Measurements from ENCODE around the gene IDI1.
"Not testable (repeated sequence)": the region's sequence is repeated elsewhere in the genome, so short reads cannot be mapped to it uniquely, and the experiment has no call there.

The IDI1 gene

GRCh38 chr10:1034758-1035157, 14.2 kb downstream of the IDI1 start:
- no peak for DNase-seq (ENCODE audit: low spot score)

DNA sequence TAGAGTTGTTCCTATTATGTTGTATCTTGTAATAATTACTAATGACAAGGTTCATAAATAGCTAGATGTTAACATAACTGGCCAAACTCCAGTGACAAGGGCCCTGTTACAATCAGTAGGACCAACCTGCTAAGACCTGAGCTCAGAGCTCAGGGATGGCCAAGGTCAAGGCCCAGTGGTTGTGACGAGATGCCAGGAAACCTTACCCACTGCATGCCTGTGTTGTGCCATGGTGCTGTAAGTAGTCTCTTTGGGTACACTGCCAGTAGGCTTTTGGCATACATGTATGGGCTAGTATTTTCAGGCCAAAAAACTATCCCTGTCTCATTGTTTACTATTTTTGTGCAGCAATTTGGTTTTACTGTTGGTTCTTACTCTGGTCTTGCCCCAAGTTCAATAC, 15.3 kb downstream of the IDI1 start:
- DNase-seq (ENCODE audit: low spot score): no peak

DNA sequence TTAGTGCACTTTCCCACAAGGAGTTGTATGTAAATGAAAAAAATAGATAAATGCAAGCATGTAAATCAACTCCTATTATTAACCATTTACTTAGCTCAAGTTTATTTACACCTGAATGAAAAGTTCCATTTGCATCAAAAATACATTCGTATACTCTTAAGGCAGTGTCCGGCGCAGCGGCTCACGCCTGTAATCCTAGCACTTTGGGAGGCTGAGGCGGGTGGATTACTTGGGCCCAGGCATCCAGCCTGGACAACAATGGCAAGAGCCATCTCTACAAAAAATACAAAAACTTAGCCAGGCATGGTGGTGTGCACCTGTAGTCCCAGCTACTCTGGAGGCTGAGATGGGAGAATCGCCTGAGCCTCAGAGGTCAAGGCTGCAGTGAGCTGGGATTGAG, 19.1 kb downstream of the IDI1 start:
- no peak for DNase-seq (ENCODE audit: low spot score)

DNA sequence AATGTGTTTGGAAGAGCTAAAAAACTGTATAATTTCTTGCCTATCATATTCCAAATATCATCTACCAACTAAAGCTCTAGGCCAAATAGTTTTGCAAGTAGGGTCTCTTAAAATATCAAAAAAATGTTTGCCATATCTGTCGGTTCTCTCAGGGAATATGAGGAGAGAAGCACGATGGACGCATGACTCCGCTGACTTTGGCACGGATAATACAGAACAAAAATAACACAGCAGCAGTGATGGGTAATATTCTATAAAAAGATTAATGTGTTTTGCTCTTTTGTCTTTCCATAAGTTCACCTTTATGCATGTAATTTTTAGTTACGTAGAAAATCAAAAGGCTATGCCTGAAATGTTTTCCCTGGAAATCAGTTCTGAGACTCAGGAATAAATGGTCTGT, 22.3 kb downstream of the IDI1 start:
- no peak for DNase-seq (ENCODE audit: low spot score)

DNA sequence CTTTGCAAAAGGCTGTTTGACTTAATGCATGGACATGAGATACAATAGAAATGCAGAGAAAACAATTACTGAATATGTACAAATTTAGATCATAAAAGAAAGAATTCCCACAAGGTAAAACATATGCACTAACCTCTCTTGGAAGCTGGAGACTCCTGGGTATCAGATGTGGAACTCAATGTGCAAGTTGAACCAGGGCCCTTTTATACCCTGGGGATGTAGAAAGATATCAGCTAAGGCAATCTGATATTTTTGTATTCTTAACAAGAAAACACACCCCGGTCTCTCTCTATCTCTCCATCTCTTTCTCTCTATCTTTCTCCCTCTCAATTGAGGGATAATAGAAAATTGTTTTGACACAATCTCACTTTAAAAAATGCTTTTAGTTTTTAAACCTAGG, 23.2 kb downstream of the IDI1 start, which contains the start of gene IDI2:
Gene IDI2, minus strand, starts transcription at position 177 of the 400 bp plus-strand sequence. CDS start 1,136 bp downstream, outside the sequence.
- DNase-seq (ENCODE audit: low spot score): no peak

GRCh38 chr10:1024103-1024502, 24.8 kb downstream of the IDI1 start:
- DNase-seq (ENCODE audit: low spot score): no peak

DNA sequence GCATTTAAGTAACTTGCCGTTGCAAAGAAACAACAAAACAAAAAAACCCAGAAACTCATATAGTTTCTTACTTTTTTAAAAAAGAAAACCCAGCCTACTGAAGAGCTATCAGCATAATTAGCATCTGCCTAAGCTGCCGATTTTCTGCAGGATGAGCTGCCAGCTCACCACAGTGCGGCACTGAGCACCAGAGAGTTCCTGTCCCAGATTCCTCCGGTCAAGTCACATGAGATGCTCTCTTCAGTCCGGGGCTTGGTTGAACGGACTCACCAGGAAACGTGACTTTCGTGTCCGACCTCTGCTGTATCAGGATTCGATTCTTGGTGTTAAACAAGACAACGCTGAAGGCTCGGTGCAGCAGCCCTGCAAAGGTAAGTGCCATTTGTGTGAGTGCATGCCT, 26.5 kb downstream of the IDI1 start:
- no peak for DNase-seq (ENCODE audit: low spot score)

DNA sequence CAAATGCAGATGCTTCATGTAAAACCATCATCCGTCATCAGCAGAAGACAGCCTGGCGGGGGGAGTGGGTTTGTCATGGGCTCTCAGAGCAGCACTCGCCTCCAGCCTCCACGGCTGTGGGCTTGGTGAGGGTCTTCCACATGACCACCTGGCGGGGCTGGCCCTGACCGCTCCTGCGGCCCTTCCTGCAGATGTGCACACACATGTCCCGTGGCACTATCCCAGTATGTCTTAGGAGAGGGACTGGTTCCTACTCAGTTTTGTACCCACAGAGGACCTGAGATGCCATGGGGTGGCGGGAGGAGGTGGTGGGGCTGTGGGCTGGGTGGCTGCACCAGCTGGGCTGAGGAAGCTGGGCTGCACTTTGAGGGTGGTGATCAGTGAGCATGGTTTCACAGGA, 28.0 kb downstream of the IDI1 start:
- DNase-seq (ENCODE audit: low spot score): no peak

DNA sequence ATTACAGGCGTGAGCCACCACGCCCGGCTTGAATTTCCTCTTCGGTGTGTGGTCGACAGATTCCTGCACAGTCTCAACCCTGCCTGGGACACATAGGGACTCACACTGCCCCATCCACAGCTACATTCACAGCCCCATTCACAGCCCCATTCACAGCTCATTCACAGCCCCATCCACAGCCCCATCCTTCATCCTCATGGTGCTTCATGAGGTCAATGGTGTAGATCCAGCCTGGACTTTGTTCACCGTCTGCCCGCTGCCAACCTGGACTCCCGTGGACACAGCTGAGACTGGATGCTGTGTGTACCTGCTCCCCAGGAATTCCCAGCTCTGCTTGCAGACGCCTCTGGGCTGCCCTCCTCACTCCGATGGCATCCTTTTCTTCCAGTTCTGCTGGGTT, 28.5 kb downstream of the IDI1 start:
- DNase-seq (ENCODE audit: low spot score): no peak

DNA sequence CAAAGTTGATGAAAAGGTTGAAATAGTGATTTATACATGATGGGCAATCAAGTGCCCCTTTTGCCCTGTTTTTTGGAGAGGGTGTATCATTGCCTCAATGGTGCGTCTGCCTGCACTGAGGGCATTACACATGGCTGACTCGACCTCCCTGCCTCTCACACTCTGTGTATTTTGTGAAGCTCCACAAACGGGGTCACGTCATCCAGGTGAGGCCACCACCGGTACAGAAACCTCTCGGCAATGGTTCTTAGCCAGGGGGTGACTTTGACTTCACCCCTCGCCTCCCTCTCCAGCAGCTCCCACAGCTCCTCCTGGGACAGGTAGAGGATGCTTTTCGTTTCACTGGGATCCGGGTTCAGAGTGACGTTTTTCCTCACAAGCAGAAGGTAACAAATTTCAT, 29.6 kb downstream of the IDI1 start:
- DNase-seq (ENCODE audit: low spot score): no peak

- DNase-seq (ENCODE audit: low spot score): no peak
Measured at GRCh38 chr10:1015688-1016087, 33.2 kb downstream of the IDI1 start.

GRCh38 chr10:1011696-1012095, 37.2 kb downstream of the IDI1 start:
- no peak for DNase-seq (ENCODE audit: low spot score)

DNA sequence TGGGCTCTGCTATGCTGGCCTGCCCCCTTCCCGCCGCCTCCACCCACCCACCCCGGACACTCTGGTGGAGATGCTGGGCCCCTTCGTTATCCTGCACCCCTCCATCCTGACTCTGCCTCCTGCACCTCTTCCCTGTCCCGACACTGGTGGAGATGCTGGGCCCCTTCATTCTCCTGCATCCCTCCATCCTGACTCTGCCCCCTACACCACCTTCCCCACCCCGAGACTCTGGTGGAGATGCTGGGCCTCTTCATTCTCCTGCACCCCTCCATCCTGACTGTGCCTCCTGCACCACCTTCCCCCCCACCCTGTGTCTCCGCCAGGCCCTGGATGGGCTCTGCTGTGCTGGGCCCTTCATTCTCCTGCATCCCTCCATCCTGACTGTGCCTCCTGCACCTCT, 38.2 kb downstream of the IDI1 start:
- no peak for DNase-seq (ENCODE audit: low spot score)

DNA sequence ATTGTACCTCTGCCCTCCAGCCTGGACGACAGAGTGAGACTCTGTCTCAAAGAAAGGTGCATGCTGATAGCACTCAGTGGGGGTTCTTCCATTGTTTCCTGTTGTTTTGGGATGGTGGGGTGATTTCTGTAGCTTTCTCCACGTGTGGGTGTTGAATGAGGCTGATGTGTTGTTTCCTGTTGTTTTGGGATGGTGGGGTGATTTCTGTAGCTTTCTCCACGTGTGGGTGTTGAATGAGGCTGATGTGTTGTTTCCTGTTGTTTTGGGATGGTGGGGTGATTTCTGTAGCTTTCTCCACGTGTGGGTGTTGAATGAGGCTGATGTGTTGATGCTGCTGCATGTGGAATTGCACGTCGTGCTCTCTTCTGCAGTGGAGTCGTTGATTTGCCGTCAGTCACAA, 39.0 kb downstream of the IDI1 start:
- not testable (repeated sequence) for DNase-seq (ENCODE audit: low spot score)

GRCh38 chr10:1009071-1009494, 39.8 kb downstream of the IDI1 start:
- no peak for DNase-seq (ENCODE audit: low spot score)

- no peak for DNase-seq (ENCODE audit: low spot score)
Measured at GRCh38 chr10:1007583-1007982, 41.3 kb downstream of the IDI1 start.

DNA sequence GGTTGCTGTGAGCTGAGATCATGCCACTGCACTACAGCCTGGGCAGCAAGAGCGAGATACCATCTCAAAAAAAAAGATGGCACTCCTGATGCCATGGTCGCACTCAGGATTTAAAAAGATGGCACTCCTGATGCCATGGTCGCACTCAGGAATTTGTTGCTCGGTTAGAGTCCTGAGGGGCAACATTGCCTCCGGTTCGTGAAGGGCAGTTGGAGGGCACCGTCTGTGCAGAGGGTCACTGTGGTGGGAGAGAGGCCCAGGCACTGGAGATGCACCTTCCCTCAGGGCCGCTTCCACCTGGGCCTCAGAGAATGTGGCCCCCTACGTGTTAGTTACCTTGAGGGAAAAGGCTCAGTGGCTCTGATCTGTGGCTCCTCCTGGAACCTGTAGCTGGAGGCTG, 42.3 kb downstream of the IDI1 start:
- DNase-seq (ENCODE audit: low spot score): no peak

GRCh38 chr10:1003884-1004670, 44.8 kb downstream of the IDI1 start:
- no peak for DNase-seq (ENCODE audit: low spot score)

- no peak for DNase-seq (ENCODE audit: low spot score)
Measured at GRCh38 chr10:1002425-1003006, 46.4 kb downstream of the IDI1 start.

DNA sequence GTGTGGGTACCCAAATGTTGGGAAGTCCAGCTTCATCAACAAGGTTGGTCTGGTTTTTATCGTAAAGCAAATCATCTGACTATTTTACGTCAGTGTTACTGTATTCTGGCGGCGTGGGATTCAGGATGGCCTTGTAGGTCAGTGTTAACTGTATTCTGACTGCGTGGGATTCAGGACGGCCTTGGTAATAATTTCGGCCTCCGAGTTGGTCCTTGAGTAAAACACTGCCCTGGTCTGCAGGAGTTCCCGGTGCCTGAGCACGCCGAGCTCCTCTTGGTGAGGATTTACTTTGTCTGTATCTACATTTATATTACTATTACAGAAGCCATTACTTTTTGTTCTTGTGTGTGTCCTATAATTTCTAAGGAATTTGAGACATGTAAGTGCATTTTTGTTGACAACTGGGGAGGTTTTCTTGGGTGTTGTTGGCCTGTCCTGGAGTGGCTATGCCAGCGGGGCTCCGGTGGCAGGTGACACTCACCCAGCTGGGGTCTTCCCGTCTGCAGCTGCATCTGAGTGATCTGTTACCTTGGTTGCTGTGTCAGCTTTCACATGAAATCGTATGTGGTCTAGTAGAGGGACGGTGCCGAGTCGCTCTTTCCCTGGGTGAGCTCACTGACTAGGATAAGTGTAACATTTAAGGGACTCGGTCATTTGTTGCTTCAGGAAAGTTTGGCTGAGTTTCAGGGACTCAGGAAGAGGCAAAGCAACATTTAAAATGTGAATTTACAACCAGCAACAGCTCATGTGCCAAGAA, 51.5 kb downstream of the IDI1 start:
- no peak for DNase-seq (ENCODE audit: low spot score)

DNA sequence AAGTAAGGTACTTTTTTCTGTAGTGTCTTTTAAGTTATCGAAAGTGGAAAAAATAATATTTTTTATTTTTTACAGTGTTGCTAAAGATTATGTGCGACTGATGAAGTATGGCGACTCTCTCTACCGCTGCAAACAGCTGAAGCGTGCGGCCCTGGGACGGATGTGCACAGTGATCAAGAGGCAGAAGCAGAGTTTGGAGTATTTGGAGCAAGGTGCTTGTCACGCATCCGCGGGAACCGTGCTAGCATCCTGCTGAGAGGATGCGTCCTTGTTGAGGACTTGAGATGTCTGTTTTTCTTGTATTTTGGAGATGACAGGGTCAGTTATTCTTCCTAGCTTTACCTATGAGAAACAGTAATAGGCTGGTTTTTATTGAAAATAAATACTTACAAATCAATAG, 52.9 kb downstream of the IDI1 start:
- DNase-seq (ENCODE audit: low spot score): no peak

- DNase-seq (ENCODE audit: low spot score): no peak
Measured at GRCh38 chr10:995559-995926, 53.4 kb downstream of the IDI1 start.
